ENCODE results near the gene TWSG1.
"Not testable (repeated sequence)": the region's sequence is repeated elsewhere in the genome, so short reads cannot be mapped to it uniquely, and the experiment has no call there.

TWSG1 gene

DNA sequence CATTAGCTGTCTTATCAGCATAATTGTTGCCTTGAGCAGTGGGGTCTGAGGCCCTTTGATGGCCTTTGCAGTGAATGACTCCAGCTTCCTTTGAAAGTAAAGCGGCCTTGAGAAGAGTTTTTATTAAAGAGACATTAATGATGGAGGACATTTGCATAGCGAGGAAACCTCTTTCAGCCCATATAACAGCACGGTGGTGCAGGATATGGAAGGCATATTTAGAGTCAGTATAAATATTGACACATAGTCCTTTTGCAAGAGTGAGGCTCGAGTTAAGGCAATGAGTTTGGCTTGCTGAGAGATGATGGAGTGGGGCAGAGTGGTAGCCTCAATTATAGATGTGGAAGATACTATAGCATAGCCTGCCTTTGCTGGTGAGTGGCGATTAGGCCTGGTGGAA is 89.7 kb downstream of the TWSG1 start:
- not testable (repeated sequence) for H3K27ac ChIP-seq (ENCODE audit: low read depth, low read length, severe bottlenecking); H3K4me1 ChIP-seq (ENCODE audit: control insufficient read depth, insufficient read depth, low read length, poor library complexity, severe bottlenecking); H3K4me3 ChIP-seq (ENCODE audit: extremely low read depth, insufficient read depth, low read length, poor library complexity, severe bottlenecking); H3K36me3 ChIP-seq (ENCODE audit: control insufficient read depth, insufficient read depth, low read length)
- peaks cover 12% of the 10 kb centered on the region for H3K9me3 ChIP-seq (ENCODE audit: control insufficient read depth, low read length)
- WGBS, 2 experiments (ENCODE audit: insufficient coverage in 2 of 2), result 76 to 85% methylated on average over 3 to 4 of the region's 5 CpGs

DNA sequence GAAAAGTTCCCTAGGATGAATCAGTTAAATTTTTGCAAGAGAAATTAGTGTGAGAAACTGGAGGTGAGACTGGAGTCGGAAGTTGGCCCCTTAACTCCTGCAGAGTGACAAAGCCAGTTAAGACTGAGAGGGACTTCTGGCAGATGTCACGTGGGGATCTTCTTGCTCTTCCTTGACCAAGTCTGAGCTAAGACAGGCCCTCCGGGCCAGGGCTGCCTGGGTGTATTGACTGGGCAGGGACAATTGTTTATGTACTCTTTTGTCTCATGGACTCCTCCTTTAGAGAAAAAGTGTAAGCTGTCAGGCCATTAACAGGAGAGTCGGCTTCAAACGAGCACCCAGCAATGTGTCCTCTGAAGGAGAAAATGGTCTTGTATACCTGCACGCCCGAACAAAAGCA is 92.2 kb downstream of the TWSG1 start:
- peaks cover 12% of the 10 kb centered on the region for H3K9me3 ChIP-seq (ENCODE audit: control insufficient read depth, low read length)
- no peak overlapping the region for H3K27ac ChIP-seq (ENCODE audit: low read depth, low read length, severe bottlenecking)
- no peaks in the 10 kb centered on the region for H3K4me1 ChIP-seq (ENCODE audit: control insufficient read depth, insufficient read depth, low read length, poor library complexity, severe bottlenecking)
- 95 to 97% methylated on average over 5 to 7 of the region's 7 CpGs for WGBS, 2 experiments (ENCODE audit: insufficient coverage in 2 of 2)
- no peaks in the 10 kb centered on the region for H3K36me3 ChIP-seq (ENCODE audit: control insufficient read depth, insufficient read depth, low read length)
- H3K4me3 ChIP-seq (ENCODE audit: extremely low read depth, insufficient read depth, low read length, poor library complexity, severe bottlenecking), result no peak overlapping the region

DNA sequence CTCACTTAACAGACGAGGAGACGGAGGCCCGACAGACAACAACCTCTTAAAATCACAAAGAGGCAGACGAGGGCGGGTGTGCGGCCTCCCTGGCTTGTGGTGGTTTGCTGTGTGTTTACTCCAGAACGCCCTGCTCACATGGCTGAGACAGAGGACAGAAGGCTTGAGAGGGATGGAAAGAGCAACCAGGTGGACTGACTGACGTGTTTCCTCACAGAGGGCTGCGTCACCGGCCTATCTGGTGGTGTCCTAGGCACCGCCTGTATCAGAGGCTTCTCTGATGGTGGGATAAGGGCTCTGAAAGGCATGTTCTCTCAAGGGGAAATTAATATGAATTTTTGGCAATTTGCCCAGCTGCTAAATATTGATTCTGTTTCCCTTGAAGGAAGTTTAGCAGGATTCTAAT is 93.7 kb downstream of the TWSG1 start:
- H3K36me3 ChIP-seq (ENCODE audit: control insufficient read depth, insufficient read depth, low read length), result no peaks in the 10 kb centered on the region
- H3K27ac ChIP-seq (ENCODE audit: low read depth, low read length, severe bottlenecking), result no peak overlapping the region
- no peaks in the 10 kb centered on the region for H3K4me1 ChIP-seq (ENCODE audit: control insufficient read depth, insufficient read depth, low read length, poor library complexity, severe bottlenecking)
- peaks cover 9% of the 10 kb centered on the region for H3K9me3 ChIP-seq (ENCODE audit: control insufficient read depth, low read length)
- WGBS, 2 experiments (ENCODE audit: insufficient coverage in 2 of 2), result 95% methylated on average over 8 to 10 of the region's 11 CpGs
- H3K4me3 ChIP-seq (ENCODE audit: extremely low read depth, insufficient read depth, low read length, poor library complexity, severe bottlenecking), result no peak overlapping the region

DNA sequence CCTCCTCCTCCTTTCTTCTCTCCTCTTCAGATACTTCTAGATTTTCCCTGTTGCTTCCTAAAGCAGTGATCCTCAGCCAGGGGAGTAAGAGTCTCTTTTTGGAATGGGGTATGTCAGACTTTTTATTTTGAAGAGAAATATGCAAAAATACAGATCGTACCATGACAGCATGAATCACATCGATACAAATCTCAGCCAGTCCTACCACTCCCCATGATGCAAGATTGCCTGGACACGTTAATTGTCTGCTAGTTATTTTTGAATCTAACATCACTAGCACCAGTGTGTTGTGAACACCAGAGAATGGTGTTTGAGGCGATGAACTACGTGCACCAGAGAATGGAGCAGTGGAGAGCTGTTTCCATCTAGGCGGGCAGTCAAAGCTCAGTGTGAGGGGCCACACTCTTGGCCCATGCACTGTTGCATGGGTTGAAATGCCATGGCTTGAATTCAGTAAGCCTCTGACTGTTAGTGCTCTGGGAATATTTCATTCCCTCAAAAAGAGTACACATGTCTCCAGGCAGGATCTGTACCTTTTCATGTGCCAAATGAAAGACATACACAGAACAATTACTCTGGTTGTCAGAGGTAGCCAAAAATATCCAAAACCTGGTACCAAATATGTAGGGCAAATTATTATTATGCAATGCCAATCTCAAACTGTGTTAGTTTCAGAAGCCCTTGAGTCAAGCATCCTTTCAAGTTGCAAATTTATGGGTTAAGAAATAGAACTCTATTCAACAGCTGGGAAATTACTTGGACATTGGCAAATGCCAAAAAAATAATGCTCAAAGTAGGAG is 94.5 kb downstream of the TWSG1 start:
- Histone ChIP-seq H3K9me3 (ENCODE audit: control insufficient read depth, low read length) (peaks cover 2% of the 10 kb centered on the region), H3K4me1 (ENCODE audit: control insufficient read depth, insufficient read depth, low read length, poor library complexity, severe bottlenecking) (peaks cover under 1% of the 10 kb centered on the region), H3K4me3 (ENCODE audit: extremely low read depth, insufficient read depth, low read length, poor library complexity, severe bottlenecking) (no peak overlapping the region), H3K36me3 (ENCODE audit: control insufficient read depth, insufficient read depth, low read length) (no peaks in the 10 kb centered on the region), H3K27ac (ENCODE audit: low read depth, low read length, severe bottlenecking) (no peak overlapping the region)
- 89 to 96% methylated on average over 3 of the region's 6 CpGs for WGBS, 2 experiments (ENCODE audit: insufficient coverage in 2 of 2)

DNA sequence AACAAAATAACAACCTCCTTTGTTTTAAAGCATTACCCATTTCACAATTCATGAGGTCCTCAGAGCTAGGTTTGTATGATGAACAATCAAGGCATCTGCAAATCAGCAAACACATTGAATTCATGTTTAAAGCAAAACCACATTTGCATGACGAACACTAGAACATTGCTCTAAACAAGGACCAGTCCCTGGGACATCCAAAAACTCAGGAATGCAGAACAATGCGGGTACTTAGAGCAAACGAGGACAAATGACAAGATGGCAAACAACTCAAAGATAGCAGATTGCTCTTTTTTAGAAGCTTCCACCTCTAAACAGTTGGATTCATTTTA is 95.1 kb downstream of the TWSG1 start:
- WGBS, 2 experiments (ENCODE audit: insufficient coverage in 2 of 2), result 93 to 96% methylated on average over 2 to 3 of the region's 3 CpGs
- Histone ChIP-seq H3K36me3 (ENCODE audit: control insufficient read depth, insufficient read depth, low read length) (no peaks in the 10 kb centered on the region), H3K4me3 (ENCODE audit: extremely low read depth, insufficient read depth, low read length, poor library complexity, severe bottlenecking) (no peak overlapping the region)

DNA sequence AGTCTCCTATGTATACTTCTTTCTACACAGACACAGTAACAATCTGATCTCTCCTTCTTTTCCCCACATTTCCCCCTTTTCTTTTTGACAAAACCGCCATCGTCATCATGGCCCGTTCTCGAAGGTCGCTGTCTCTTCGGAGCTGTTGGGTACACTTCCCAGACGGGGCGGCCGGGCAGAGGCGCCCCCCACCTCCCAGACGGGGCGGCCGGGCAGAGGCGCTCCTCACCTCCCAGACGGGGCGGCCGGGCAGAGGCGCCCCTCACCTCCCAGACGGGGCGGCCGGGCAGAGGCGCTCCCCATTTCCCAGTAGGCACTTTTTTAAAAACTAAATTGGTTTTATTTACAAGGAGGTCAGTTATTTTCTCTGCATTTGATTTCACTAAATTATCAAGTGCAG is 95.7 kb downstream of the TWSG1 start:
- not testable (repeated sequence) for H3K36me3 ChIP-seq (ENCODE audit: control insufficient read depth, insufficient read depth, low read length); H3K4me3 ChIP-seq (ENCODE audit: extremely low read depth, insufficient read depth, low read length, poor library complexity, severe bottlenecking); H3K4me1 ChIP-seq (ENCODE audit: control insufficient read depth, insufficient read depth, low read length, poor library complexity, severe bottlenecking); H3K9me3 ChIP-seq (ENCODE audit: control insufficient read depth, low read length); H3K27ac ChIP-seq (ENCODE audit: low read depth, low read length, severe bottlenecking)
- 91 to 94% methylated on average over 4 to 10 of the region's 22 CpGs for WGBS, 2 experiments (ENCODE audit: insufficient coverage in 2 of 2)

More for the DNA sequence above, 95.1 kb downstream of the TWSG1 start:
- Histone ChIP-seq H3K27ac (ENCODE audit: low read depth, low read length, severe bottlenecking) (no peak overlapping the region), H3K9me3 (ENCODE audit: control insufficient read depth, low read length) (no peaks in the 10 kb centered on the region), H3K4me1 (ENCODE audit: control insufficient read depth, insufficient read depth, low read length, poor library complexity, severe bottlenecking) (peaks cover 3% of the 10 kb centered on the region)

DNA sequence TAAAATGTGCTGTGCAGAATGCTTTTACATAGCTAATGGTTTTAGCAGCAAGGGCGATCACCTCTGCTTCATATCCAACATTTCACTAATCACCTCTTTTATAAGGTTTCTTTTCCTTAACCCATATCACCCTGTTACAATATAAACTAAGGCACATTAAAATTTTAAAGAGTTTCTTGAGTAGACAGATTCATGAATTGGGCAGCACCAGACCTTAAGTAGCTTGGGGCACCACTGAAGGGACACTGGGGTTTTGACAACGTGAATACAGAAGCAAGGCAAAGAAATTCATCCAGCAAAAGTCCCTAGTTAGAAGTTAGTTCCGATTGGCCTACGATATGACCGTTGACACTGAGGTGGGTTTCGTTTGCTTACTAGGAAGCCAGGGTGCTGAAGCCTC is 96.7 kb downstream of the TWSG1 start:
- H3K9me3 ChIP-seq (ENCODE audit: control insufficient read depth, low read length), result no peaks in the 10 kb centered on the region
- H3K4me3 ChIP-seq (ENCODE audit: extremely low read depth, insufficient read depth, low read length, poor library complexity, severe bottlenecking), result no peak overlapping the region
- 90 to 98% methylated on average over 4 to 5 of the region's 6 CpGs for WGBS, 2 experiments (ENCODE audit: insufficient coverage in 2 of 2)
- H3K36me3 ChIP-seq (ENCODE audit: control insufficient read depth, insufficient read depth, low read length), result no peaks in the 10 kb centered on the region
- H3K4me1 ChIP-seq (ENCODE audit: control insufficient read depth, insufficient read depth, low read length, poor library complexity, severe bottlenecking), result peaks cover 5% of the 10 kb centered on the region
- H3K27ac ChIP-seq (ENCODE audit: low read depth, low read length, severe bottlenecking), result no peak overlapping the region

DNA sequence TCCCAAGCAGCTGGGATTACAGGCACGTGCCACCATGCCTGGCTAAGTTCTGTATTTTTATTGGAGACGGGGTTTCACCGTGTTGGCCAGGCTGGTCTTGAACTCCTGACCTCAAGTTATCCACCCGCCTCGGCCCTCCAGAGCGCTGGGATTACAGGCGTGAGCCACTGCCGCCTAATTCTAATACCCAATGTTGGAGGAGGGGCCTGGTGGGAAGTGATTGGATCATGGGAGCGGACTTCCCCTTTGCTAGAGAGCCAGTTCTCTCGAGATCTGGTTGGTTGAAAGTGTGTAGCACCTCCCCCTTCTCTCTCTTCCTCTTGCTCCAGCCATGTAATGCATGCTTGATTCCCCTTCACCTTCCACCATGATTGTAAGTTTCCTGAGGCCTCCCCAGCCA is 98.5 kb downstream of the TWSG1 start:
- H3K27ac ChIP-seq (ENCODE audit: low read depth, low read length, severe bottlenecking); H3K36me3 ChIP-seq (ENCODE audit: control insufficient read depth, insufficient read depth, low read length); H3K4me3 ChIP-seq (ENCODE audit: extremely low read depth, insufficient read depth, low read length, poor library complexity, severe bottlenecking); H3K9me3 ChIP-seq (ENCODE audit: control insufficient read depth, low read length): not testable (repeated sequence)
- WGBS, 2 experiments (ENCODE audit: insufficient coverage in 2 of 2), result 96 to 100% methylated on average over 3 of the region's 10 CpGs
- peaks cover 16% of the 10 kb centered on the region for H3K4me1 ChIP-seq (ENCODE audit: control insufficient read depth, insufficient read depth, low read length, poor library complexity, severe bottlenecking)

DNA sequence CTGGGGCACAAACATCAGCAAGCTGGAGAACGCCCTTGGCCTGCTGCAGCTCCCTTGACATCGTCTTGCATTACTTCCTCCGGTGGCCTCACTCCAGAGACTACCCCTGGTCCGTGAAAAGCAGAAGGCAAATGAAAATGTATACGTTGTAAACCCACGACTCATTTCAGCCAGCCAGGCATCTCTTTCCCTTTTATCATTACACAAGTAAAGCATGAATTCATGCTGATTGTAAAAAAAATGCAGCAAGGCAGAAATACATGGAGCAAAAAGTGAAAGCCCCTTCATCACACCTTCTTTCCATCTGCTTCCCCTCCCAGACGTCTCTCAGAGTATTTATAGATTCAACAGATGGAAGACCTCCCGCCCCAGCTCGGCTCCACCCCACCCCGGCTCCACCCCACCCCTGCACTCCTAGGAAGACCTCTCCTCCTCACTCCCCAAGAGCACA is 99.1 kb downstream of the TWSG1 start:
- Histone ChIP-seq H3K9me3 (ENCODE audit: control insufficient read depth, low read length) (no peaks in the 10 kb centered on the region), H3K4me3 (ENCODE audit: extremely low read depth, insufficient read depth, low read length, poor library complexity, severe bottlenecking) (no peak overlapping the region), H3K4me1 (ENCODE audit: control insufficient read depth, insufficient read depth, low read length, poor library complexity, severe bottlenecking) (peaks cover 16% of the 10 kb centered on the region), H3K36me3 (ENCODE audit: control insufficient read depth, insufficient read depth, low read length) (no peaks in the 10 kb centered on the region), H3K27ac (ENCODE audit: low read depth, low read length, severe bottlenecking) (peak overlapping the region; percentile 81)
- WGBS, 2 experiments (ENCODE audit: insufficient coverage in 2 of 2), result 88 to 91% methylated on average over 3 to 4 of the region's 10 CpGs

DNA sequence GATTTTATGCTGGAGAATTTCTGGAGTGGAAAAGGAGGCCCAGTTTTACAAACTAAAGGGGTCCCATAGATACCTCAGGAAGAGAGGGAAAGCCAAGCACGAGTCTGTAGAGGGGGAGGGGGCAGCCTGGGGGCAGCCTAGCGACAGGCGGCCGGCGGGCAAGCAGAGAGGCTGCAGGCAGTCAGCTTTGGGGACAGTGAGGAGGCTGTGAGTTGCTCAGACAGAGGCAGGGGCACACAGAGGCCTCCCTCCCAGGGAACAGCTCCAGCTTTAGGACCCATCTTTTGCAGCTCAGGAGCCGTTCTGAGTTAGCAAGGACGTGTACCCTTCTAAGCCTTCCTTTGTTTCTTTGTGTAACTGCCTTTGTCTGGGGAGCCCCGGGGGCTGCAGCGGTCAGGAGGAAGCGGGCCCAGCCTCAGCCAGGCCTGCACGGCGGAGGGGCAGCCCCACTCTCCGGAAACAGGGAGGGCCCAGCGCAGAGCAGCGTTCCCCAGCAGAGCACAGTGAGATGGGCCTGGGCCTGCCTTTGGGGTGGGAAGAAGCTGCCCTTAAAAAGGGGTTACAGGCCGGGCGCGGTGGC is 99.6 kb downstream of the TWSG1 start:
- Histone ChIP-seq H3K4me3 (ENCODE audit: extremely low read depth, insufficient read depth, low read length, poor library complexity, severe bottlenecking) (no peak overlapping the region), H3K27ac (ENCODE audit: low read depth, low read length, severe bottlenecking) (peak overlapping the region; percentile 81), H3K9me3 (ENCODE audit: control insufficient read depth, low read length) (no peaks in the 10 kb centered on the region), H3K4me1 (ENCODE audit: control insufficient read depth, insufficient read depth, low read length, poor library complexity, severe bottlenecking) (peaks cover 16% of the 10 kb centered on the region), H3K36me3 (ENCODE audit: control insufficient read depth, insufficient read depth, low read length) (no peaks in the 10 kb centered on the region)
- WGBS, 2 experiments (ENCODE audit: insufficient coverage in 2 of 2), result 62 to 65% methylated on average over 13 to 17 of the region's 18 CpGs

DNA sequence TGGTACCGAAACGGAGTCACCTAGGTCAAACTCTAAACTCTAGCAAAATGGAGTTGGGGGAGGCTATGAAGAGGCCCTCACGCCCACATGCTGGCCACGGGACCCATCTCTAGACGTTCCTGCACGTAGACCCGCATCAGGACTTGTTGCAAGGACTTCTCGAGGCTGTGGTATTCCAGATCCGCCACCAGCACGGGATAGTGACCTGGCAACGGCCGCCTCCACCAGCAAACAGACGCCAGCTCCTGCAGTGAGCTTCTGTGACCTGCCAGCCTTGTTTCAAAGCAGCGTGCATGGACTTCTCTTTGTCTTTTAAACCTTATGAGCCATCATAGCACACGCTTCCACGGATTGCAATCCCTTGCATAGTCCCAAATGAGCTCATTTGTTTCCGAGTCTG is 100.5 kb downstream of the TWSG1 start:
- Histone ChIP-seq H3K27ac (ENCODE audit: low read depth, low read length, severe bottlenecking) (no peak overlapping the region), H3K4me3 (ENCODE audit: extremely low read depth, insufficient read depth, low read length, poor library complexity, severe bottlenecking) (no peak overlapping the region), H3K4me1 (ENCODE audit: control insufficient read depth, insufficient read depth, low read length, poor library complexity, severe bottlenecking) (peaks cover 16% of the 10 kb centered on the region), H3K9me3 (ENCODE audit: control insufficient read depth, low read length) (no peaks in the 10 kb centered on the region), H3K36me3 (ENCODE audit: control insufficient read depth, insufficient read depth, low read length) (no peaks in the 10 kb centered on the region)
- WGBS, 2 experiments (ENCODE audit: insufficient coverage in 2 of 2), result 90 to 93% methylated on average over 14 of the region's 17 CpGs
